GM21528 (cell line): ENCODE data around the gene RPP25.
"Not testable (repeated sequence)": the region's sequence is repeated elsewhere in the genome, so short reads cannot be mapped to it uniquely, and the experiment has no call there.

Source experiments
- ATAC-seq: cut with Tn5 transposase; IDR thresholded peaks from one replicate; pipeline ENCODE4 v1.9.1; 2021; ENCODE audit warnings: mild to moderate bottlenecking, moderate library complexity; ENCODE audit not compliant: unreplicated experiment, low FRiP score

The RPP25 gene

DNA sequence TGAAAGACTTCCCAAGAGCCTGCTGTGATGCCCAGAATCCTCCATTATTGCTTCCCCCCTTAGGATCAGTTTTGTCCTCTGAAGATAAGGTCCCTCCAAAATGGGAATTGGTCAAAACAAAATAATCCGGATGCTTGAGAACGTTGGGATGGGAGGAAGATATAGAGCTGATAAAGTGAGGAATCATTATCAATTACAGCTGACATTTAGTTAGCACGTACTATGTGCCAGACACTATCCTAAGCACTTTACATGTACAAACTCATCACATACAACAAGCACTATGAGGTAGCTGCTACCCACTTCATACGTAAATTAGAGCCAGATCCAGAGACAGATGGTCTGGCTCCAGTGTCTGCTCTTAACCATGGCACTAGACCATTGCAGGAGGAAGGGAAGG, 6.6 kb upstream of the RPP25 start:
- no peak for ATAC-seq

GRCh38 chr15:74962671-74963070, 6.1 kb upstream of the RPP25 start:
- no peak for ATAC-seq

GRCh38 chr15:74962219-74962618, 5.6 kb upstream of the RPP25 start:
- ATAC-seq = no peak

DNA sequence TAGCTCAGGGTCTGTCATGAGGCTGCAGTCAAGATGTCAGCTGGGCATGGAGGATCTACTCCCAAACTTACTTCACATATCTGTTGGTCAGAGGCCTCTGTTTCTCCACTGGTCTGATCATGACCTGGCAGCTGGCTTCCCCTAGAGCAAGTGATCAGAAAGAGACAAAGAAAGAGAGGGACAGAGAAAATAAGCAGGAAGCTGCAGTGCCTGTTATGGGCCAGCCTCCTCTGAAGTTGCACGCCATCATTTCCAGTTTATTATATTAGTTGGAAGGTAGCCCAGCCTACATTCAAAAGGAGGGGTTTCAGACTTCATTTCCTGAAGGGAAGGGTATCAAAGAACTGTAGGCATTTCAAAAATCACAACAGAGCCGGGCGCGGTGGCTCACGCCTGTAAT, 5.0 kb upstream of the RPP25 start:
- no peak for ATAC-seq

DNA sequence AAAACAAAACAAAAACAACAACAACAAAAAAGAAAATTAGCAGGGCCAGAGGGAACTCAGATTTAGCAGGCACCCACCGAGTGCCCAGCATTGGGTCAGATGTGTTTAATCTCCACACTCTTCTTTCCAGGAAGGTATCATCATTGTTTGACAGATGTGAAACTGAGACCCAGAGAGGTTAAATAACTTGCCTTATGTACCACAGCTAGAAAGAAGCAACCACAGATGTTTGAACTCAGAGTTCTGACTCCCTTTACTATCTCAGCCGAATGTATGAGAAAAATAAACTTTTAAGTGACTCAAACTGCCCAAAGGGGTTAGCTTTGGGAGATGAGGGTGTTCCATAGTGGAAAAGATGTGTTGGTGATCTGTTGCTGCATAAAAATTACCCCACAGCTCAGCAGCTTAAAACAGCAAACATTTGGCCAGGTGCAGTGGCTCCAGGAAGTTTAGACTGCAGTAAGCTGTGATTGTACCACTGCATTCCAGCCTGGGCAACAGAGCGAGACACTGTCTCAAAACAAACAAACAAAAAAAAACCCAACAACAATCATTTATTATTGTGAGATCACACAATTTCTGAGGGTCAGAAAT, 4.5 kb upstream of the RPP25 start:
- no peak for ATAC-seq

DNA sequence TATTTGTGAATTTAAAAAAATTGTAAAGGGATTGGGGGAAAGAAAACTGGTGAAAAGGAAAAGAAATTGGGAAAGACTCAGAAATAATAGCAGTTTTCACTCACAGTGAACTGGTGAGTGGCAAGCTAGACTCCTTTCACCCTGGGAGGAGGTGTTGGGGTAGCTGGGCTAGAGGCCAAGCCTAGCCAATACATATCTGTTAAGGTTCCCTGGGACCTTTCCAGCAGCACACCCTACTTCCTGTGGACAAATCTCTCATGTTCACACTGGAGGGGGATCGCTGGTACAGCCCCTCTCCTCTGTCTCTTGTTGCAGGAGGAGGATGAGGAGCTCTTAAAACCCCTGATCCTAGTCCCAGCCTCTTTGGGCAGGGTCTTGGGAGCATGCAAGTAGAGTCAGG, 3.7 kb upstream of the RPP25 start:
- no peak for ATAC-seq

DNA sequence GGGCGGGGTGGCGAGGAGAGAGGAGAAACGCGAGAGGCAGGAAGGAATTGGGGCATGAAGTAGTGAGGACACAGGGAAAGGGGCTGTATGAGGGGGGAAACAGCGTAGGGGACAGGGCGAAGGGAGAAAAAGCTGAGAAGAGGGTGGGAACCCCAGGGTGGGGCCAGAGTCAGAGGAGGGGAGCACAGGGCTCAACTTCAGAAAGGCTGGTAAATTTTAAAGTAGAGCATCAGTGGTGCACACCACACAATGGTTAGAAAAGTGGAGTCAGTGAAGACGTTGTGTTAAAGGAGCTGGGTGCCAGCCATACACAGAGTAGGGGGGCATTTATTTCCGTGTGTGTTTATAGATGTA, 3.0 kb upstream of the RPP25 start:
- ATAC-seq = no peak

GRCh38 chr15:74958908-74959585, 2.5 kb upstream of the RPP25 start:
- no peak for ATAC-seq

GRCh38 chr15:74958320-74958907, 1.8 kb upstream of the RPP25 start:
- no peak for ATAC-seq

- no peak for ATAC-seq
Observed at GRCh38 chr15:74957476-74958035, 984 bp upstream of the RPP25 start.

GRCh38 chr15:74955796-74956647, 550 bp downstream of the RPP25 start:
- ATAC-seq = peak; percentile 59

DNA sequence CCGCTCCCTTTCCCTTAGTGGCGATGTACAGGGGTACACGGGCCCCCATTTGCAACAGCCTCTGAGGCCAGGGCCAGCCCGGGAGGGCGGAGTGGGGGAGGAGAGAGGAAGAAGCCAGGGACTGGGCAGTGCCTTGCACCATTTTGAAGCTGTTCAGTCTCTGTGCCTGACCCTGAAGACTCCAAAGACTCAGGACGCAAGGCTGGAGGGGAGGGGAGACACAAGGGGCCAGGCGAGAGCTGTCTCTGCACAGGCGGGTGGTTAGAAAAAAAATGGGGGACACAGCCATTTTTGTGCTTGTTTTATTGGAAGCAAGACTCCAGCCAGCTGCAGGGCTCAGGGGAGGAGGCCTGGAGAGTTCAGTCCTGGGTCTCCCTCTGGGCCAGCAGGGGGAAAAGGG, 1.6 kb downstream of the RPP25 start:
- no peak for ATAC-seq

- no peak for ATAC-seq
Observed at GRCh38 chr15:74954515-74954914, 2.1 kb downstream of the RPP25 start.

GRCh38 chr15:74951006-74951405, 5.6 kb downstream of the RPP25 start:
- no peak for ATAC-seq

DNA sequence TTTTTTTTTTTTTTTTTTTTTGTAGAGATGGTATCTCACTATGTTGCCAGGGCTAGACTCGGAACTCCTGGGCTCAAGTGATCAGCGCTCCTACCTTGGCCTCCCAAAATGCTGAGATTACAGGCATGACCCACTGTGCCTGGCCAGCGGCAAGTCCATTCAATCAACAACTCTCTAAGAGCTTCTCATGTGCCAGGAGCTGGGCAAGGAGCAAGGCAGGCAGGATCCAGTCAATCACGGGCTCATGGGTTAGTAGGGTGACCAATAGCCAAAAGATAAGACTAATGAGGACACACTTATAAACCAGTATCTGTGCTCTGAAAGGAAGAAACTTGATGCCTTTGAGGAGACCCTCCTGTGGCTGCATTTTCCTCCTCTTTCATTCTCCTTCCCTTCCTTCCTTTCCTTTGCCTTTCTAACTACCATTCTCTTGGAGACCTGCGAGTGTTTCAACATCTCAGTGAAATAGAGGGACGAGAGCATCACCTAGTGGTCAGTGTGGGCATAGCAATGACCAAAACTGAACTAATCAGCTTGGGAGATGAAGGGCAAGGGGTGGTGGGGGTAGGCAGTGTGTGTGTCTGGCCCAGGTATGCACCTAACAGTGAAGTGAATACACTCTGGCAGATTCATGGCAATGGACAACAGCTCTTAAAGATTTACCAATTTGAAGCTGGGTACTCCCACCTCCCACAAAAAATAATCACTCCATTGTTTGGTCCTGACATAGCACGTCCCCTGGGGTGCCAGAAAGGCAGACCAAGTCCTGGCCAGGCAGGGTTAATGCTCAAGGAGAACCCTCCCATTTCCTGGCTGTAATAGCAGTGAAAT, 6.3 kb downstream of the RPP25 start:
- ATAC-seq = no peak

- ATAC-seq = peak; percentile 80
Observed at GRCh38 chr15:74937590-74938371, 18.8 kb downstream of the RPP25 start, which contains the start of gene COX5A. Gene COX5A (minus strand): TSS chr15:74938073. CDS start chr15:74938014, 59 bp downstream.

DNA sequence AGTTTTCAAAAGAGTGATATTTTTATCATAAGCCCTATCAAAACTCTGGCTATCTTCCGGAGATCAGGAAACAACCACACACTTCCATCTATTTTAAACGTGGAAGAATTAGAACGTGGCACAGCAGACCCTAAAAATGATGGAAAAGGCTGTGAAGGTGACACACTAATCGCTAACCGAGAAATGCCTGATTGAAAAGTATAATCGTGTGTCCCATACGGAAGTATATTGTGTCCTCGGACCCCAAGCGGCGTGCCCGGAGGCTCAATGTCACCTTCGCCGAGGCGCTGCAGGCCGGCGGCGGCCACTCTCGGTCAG, 19.3 kb downstream of the RPP25 start:
- ATAC-seq = no peak

DNA sequence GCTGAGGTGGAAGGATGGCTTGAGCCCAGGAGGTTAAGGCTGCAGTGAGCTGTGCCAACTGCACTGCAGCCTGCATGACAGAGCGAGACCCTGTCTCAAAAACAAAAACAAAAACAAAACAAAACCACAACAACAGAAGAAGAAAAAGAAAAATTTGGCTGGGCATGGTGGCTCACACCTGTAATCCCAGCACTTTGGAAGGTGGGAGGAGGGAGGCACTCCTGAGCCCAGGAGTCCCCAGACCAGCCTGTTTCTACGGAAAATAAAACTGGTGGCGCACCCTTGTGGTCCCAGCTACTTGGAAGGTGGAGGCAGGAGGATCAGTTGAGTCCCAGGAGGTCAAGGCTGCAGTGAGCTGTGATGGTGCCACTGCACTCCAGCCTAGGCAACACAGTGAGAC, 21.4 kb downstream of the RPP25 start:
- not testable (repeated sequence) for ATAC-seq

DNA sequence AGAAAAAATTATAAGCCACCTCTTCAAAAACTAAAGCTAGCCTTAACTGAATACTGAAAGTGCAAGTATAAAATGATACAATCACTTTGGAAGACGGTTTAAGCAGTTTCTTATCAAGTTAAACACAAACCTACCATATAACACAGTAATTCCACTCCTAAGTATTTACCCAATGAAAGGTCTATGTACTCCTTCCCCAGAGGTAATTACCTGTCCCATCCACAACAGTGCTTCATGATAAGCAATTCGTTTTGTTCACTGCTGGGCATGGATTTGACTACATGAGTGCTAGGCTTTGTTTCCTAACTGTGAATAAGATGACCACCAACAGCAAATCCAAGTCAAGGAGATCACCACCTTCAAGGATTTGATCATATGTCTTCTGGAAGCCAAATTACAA, 23.0 kb downstream of the RPP25 start:
- ATAC-seq = no peak
